Smooth muscle cell (in vitro differentiated cells): ENCODE results near the gene ACAP1. TPM values are rescaled to one million over a fixed set of nuclear protein-coding genes. Genes with fewer than 3 reads are reported as not detected.

Experiments used
- DNase-seq: peaks from one replicate; lab custom pipeline; 2025; ENCODE audit not compliant: unreplicated experiment; lab: John Stamatoyannopoulos, UW
- H2AFZ ChIP-seq: fragments of 200-600 bp; sonication (generic); 2 replicates; pipeline ENCODE4 v1.6.0; 2016; ENCODE audit warnings: antibody characterized with exemption, low read depth, mild to moderate bottlenecking
- H3F3A ChIP-seq: fragments of 200-600 bp; sonication (generic); 2 replicates; pipeline ENCODE4 v1.6.0; 2017; ENCODE audit warnings: antibody characterized with exemption, low read depth
- H3K27ac ChIP-seq: fragments of 200-600 bp; sonication (generic); 2 replicates; pipeline ENCODE4 v1.5.1; 2016; ENCODE audit warnings: low read depth, mild to moderate bottlenecking
- H3K27me3 ChIP-seq: fragments of 200-600 bp; sonication (generic); 2 replicates; pipeline ENCODE4 v1.6.1; 2016; ENCODE audit warnings: low read depth, mild to moderate bottlenecking
- H3K36me3 ChIP-seq: fragments of 200-600 bp; sonication (generic); 2 replicates; pipeline ENCODE4 v1.5.1; 2016; ENCODE audit warnings: low read depth
- H3K4me1 ChIP-seq: fragments of 200-600 bp; sonication (generic); 2 replicates; pipeline ENCODE4 v1.5.1; 2016; ENCODE audit warnings: low read depth
- H3K4me2 ChIP-seq: fragments of 200-600 bp; sonication (generic); 2 replicates; pipeline ENCODE4 v1.6.0; 2016; ENCODE audit warnings: mild to moderate bottlenecking
- H3K4me3 ChIP-seq: fragments of 200-600 bp; sonication (generic); 2 replicates; pipeline ENCODE4 v1.5.1; 2016; ENCODE audit warnings: mild to moderate bottlenecking
- H3K79me2 ChIP-seq: fragments of 200-600 bp; sonication (generic); 2 replicates; pipeline ENCODE4 v1.6.0; 2016; ENCODE audit warnings: low read depth, mild to moderate bottlenecking
- H3K9ac ChIP-seq: fragments of 200-600 bp; sonication (generic); 2 replicates; pipeline ENCODE4 v1.6.0; 2016; ENCODE audit warnings: low read depth
- H3K9me3 ChIP-seq: fragments of 200-600 bp; sonication (generic); replicated peaks from 2 replicates; pipeline ENCODE4 v1.5.1; 2016; ENCODE audit warnings: low read depth
- H4K20me1 ChIP-seq: fragments of 200-600 bp; sonication (generic); 2 replicates; pipeline ENCODE4 v1.6.0; 2016; ENCODE audit warnings: low read depth
- CTCF ChIP-seq: fragments of 200-600 bp; sonication (generic); IDR thresholded peaks from 2 replicates; pipeline ENCODE4 v1.5.1; 2017; ENCODE audit warnings: borderline replicate concordance, mild to moderate bottlenecking, antibody characterized with exemption; ENCODE audit not compliant: insufficient read depth, poor library complexity, severe bottlenecking
- WGBS: methylation state at CpG from one replicate; pipeline ENCODE4 v1.1.7; 2016; ENCODE audit warnings: low lambda C conversion rate; 5-methylcytosine and 5-hydroxymethylcytosine counted together
- polyA plus RNA-seq: library from polyadenylated mRNA; unstranded; fragments of >200 nt; fragmentation: Nextera tagmentation; extraction: Ambion mirVana; gene quantifications from 2 replicates; pipeline ENCODE4 v1.2.1, GENCODE V29; 2016
- total RNA-seq: library from RNA; depleted of rRNA; stranded (reverse); fragments of >200 nt; gene quantifications from 2 replicates; pipeline ENCODE4 v1.2.3, GENCODE V29; 2014

ACAP1 gene
- 15.2 TPM in 1 of 2 replicates, not detected in the other for total RNA-seq
- 31.6 and 48.1 TPM in 2 replicates for polyA plus RNA-seq

- H3K79me2 ChIP-seq: no peaks in the 10 kb centered on the region
- no peaks in the 10 kb centered on the region for H3K27me3 ChIP-seq
- H3K27ac ChIP-seq: no peak within 1 kb of the TSS
- no peaks in the 10 kb centered on the region for H3K9me3 ChIP-seq
- H3F3A ChIP-seq: no peaks in the 10 kb centered on the region
- H4K20me1 ChIP-seq: no peaks in the 10 kb centered on the region
- TF ChIP-seq CTCF: no peak
- no peak within 1 kb of the TSS for H3K9ac ChIP-seq
- no peaks in the 10 kb centered on the region for H3K36me3 ChIP-seq
- DNase-seq: no peak
- no peak within 1 kb of the TSS for H2AFZ ChIP-seq
- no peak within 1 kb of the TSS for H3K4me3 ChIP-seq
- 61% methylated on average over 13 of the region's 17 CpGs for WGBS
- no peaks in the 10 kb centered on the region for H3K4me1 ChIP-seq
- H3K4me2 ChIP-seq: no peak within 1 kb of the TSS
Measured at GRCh38 chr17:7336240-7337175, at the start of gene ACAP1. Gene ACAP1, plus strand, starts transcription at chr17:7336529. Its CDS starts 206 bp downstream, at chr17:7336735.

GRCh38 chr17:7289256-7290032 is 46.9 kb upstream of the ACAP1 start:
- H3K79me2 ChIP-seq: no peaks in the 10 kb centered on the region
- H4K20me1 ChIP-seq: no peaks in the 10 kb centered on the region
- no peak for DNase-seq
- no peaks in the 10 kb centered on the region for H3K4me1 ChIP-seq
- H3K27ac ChIP-seq: no peak overlapping the region
- no peak for TF ChIP-seq CTCF
- no peak overlapping the region for H3K4me3 ChIP-seq
- H3K9me3 ChIP-seq: no peaks in the 10 kb centered on the region
- no peaks in the 10 kb centered on the region for H3F3A ChIP-seq
- no peak overlapping the region for H3K4me2 ChIP-seq
- 83% methylated on average over 9 of the region's 18 CpGs for WGBS
- no peak overlapping the region for H2AFZ ChIP-seq
- peaks cover 40% of the 10 kb centered on the region for H3K27me3 ChIP-seq
- H3K36me3 ChIP-seq: no peaks in the 10 kb centered on the region
- no peak overlapping the region for H3K9ac ChIP-seq

- no peak overlapping the region for H3K27ac ChIP-seq
- no peak overlapping the region for H3K4me2 ChIP-seq
- H3K4me3 ChIP-seq: no peak overlapping the region
- no peaks in the 10 kb centered on the region for H4K20me1 ChIP-seq
- H3K36me3 ChIP-seq: no peaks in the 10 kb centered on the region
- H3K4me1 ChIP-seq: no peaks in the 10 kb centered on the region
- no peaks in the 10 kb centered on the region for H3F3A ChIP-seq
- H3K9ac ChIP-seq: no peak overlapping the region
- 94% methylated on average over 19 of the region's 19 CpGs for WGBS
- H3K79me2 ChIP-seq: no peaks in the 10 kb centered on the region
- no peaks in the 10 kb centered on the region for H3K9me3 ChIP-seq
- no peak for DNase-seq
- TF ChIP-seq CTCF: no peak
- H2AFZ ChIP-seq: no peak overlapping the region
- peaks cover 46% of the 10 kb centered on the region for H3K27me3 ChIP-seq
Measured at GRCh38 chr17:7290166-7290565, 46.2 kb upstream of the ACAP1 start.
